ENCODE data around the gene GUK1. TPM values are rescaled to one million over a fixed set of nuclear protein-coding genes. Genes with fewer than 3 reads are reported as not detected.

GUK1 gene
- total and polyA plus RNA-seq, 2 of the 8 experiments (the other 6 are each of a cell fraction or from before 2014, with no cell fraction given): 68.5 to 183 TPM

- no peak for TF ChIP-seq CHD7 (IDR thresholded peaks at IDR 0.05; ENCODE audit: insufficient replicate concordance, low read length)
- TF ChIP-seq, protein P1, sequence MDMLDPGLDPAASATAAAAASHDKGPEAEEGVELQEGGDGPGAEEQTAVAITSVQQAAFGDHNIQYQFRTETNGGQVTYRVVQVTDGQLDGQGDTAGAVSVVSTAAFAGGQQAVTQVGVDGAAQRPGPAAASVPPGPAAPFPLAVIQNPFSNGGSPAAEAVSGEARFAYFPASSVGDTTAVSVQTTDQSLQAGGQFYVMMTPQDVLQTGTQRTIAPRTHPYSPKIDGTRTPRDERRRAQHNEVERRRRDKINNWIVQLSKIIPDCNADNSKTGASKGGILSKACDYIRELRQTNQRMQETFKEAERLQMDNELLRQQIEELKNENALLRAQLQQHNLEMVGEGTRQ (IDR thresholded peaks at IDR 0.05; ENCODE audit: low read length): no peak
- TF ChIP-seq TBP (IDR thresholded peaks at IDR 0.05; ENCODE audit: low read depth, low read length): no peak
- TF ChIP-seq GTF2F1 (IDR thresholded peaks at IDR 0.05; ENCODE audit: borderline replicate concordance, low read depth, low read length): no peak
- no peak for TF ChIP-seq CEBPB (IDR thresholded peaks at IDR 0.05; ENCODE audit: low read depth, low read length)
- TF ChIP-seq HDAC6 (IDR thresholded peaks at IDR 0.05; ENCODE audit: low read depth, low read length): no peak
These were observed 19.1 kb downstream of the GUK1 start (continued) for GRCh38 chr1:228159008-228159665.
